Endodermal cell (in vitro differentiated cells): ENCODE results near the gene SMIM28. TPM values are rescaled to one million over a fixed set of nuclear protein-coding genes. Genes with fewer than 3 reads are reported as not detected.

Experiments used
- DNase-seq: peaks from one replicate; pipeline ENCODE4 v3.0.0-alpha.2; 2017
- H3K27ac ChIP-seq: 2 replicates; pipeline ENCODE4 v1.5.1; 2013; ENCODE audit warnings: mild to moderate bottlenecking, low read depth, low read length, moderate library complexity
- H3K27me3 ChIP-seq: 2 replicates; pipeline ENCODE4 v1.6.1; 2013; ENCODE audit warnings: mild to moderate bottlenecking, low read length, moderate library complexity; ENCODE audit not compliant: insufficient read depth, control insufficient read depth, poor library complexity, severe bottlenecking
- H3K36me3 ChIP-seq: 2 replicates; pipeline ENCODE4 v1.7.0; 2013; ENCODE audit warnings: mild to moderate bottlenecking, low read length, moderate library complexity; ENCODE audit not compliant: control insufficient read depth, insufficient read depth
- H3K4me1 ChIP-seq: one replicate; pipeline ENCODE4 v1.7.0; 2013; ENCODE audit warnings: low read length; ENCODE audit not compliant: control insufficient read depth, insufficient read depth
- H3K4me3 ChIP-seq: 2 replicates; pipeline ENCODE4 v1.5.1; 2013; ENCODE audit warnings: mild to moderate bottlenecking, low read length, moderate library complexity
- H3K9ac ChIP-seq: 2 replicates; pipeline ENCODE4 v1.6.1; 2013; ENCODE audit warnings: mild to moderate bottlenecking, low read length, moderate library complexity; ENCODE audit not compliant: poor library complexity, severe bottlenecking; ENCODE audit errors: extremely low read depth
- H3K9me3 ChIP-seq: 2 replicates; pipeline ENCODE4 v1.6.1; 2013; ENCODE audit warnings: mild to moderate bottlenecking, low read length, moderate library complexity; ENCODE audit not compliant: control insufficient read depth
- H3K27ac Mint-ChIP-seq: 2 replicates; pipeline ENCODE4 v1.8.0; 2020; ENCODE audit warnings: mixed read lengths
- H3K27me3 Mint-ChIP-seq: 2 replicates; pipeline ENCODE4 v1.8.0; 2021; ENCODE audit warnings: mild to moderate bottlenecking, mixed read lengths; ENCODE audit not compliant: insufficient read depth
- H3K36me3 Mint-ChIP-seq: 2 replicates; pipeline ENCODE4 v1.8.0; 2020; ENCODE audit warnings: low read depth, mixed read lengths
- H3K4me1 Mint-ChIP-seq: 2 replicates; pipeline ENCODE4 v1.8.0; 2020; ENCODE audit warnings: mixed read lengths
- H3K4me3 Mint-ChIP-seq: 2 replicates; pipeline ENCODE4 v1.8.0; 2020; ENCODE audit warnings: mild to moderate bottlenecking, moderate library complexity, mixed read lengths
- H3K9me3 Mint-ChIP-seq: 2 replicates; pipeline ENCODE4 v1.8.0; 2020; ENCODE audit warnings: mild to moderate bottlenecking, mixed read lengths
- CTCF ChIP-seq: fragments of 200-600 bp; sonication (generic); conservative IDR thresholded peaks from 2 replicates; pipeline ENCODE4 v1.5.0; 2021; ENCODE audit warnings: antibody characterized with exemption, mild to moderate bottlenecking
- WGBS, 2 experiments: methylation state at CpG; one replicate each; pipeline versions ENCODE4 v1.1.5 to v1.1.7; 2013; ENCODE audit warnings: missing lambda C conversion rate in 2 of 2, mixed read lengths in 1 of 2; ENCODE audit not compliant: insufficient coverage in 1 of 2, insufficient read length in 1 of 2; 5-methylcytosine and 5-hydroxymethylcytosine counted together
- total RNA-seq, 2 donors: library from RNA; stranded (reverse); fragmentation: NEBNext Ultra II Directional in 1 of 2; extraction: Animal tissue kit (Norgen Biotek cat#: 25700) in 1 of 2; gene quantifications; 2 replicates in 1 of 2; 3 replicates in 1 of 2; pipeline ENCODE4 v1.2.1, GENCODE V29; 2021

The SMIM28 gene
- total RNA-seq, 2 donors from 2014 or later = 0.33 TPM; not detected in 1

- Histone ChIP-seq H3K4me1 (no peaks in the 10 kb centered on the region), H3K4me3 (no peak overlapping the region), H3K36me3 (peaks cover 89% of the 10 kb centered on the region), H3K27ac (no peak overlapping the region), H3K9me3 (no peaks in the 10 kb centered on the region), H3K9ac (no peak overlapping the region), H3K27me3 (no peaks in the 10 kb centered on the region)
- no peak for DNase-seq
- Mint-ChIP-seq H3K27ac (no peak overlapping the region), H3K9me3 (no peaks in the 10 kb centered on the region), H3K4me1 (peaks cover 7% of the 10 kb centered on the region), H3K27me3 (no peaks in the 10 kb centered on the region), H3K36me3 (peaks cover 78% of the 10 kb centered on the region), H3K4me3 (no peak overlapping the region)
- TF ChIP-seq CTCF = no peak
- 89 to 94% methylated on average over 2 to 8 of the region's 8 CpGs for WGBS, 2 experiments
Observed at GRCh38 chr6:138410048-138410735, 32.5 kb downstream of the SMIM28 start.

- Mint-ChIP-seq H3K27ac (no peak overlapping the region), H3K27me3 (no peaks in the 10 kb centered on the region), H3K4me1 (peaks cover 8% of the 10 kb centered on the region), H3K9me3 (no peaks in the 10 kb centered on the region), H3K4me3 (no peak overlapping the region), H3K36me3 (peaks cover 74% of the 10 kb centered on the region)
- H3K4me1 ChIP-seq = peaks cover 6% of the 10 kb centered on the region
- no peak overlapping the region for H3K9ac ChIP-seq
- no peak for DNase-seq
- no peaks in the 10 kb centered on the region for H3K27me3 ChIP-seq
- peaks cover 82% of the 10 kb centered on the region for H3K36me3 ChIP-seq
- 93 to 94% methylated on average over 3 to 6 of the region's 6 CpGs for WGBS, 2 experiments
- TF ChIP-seq CTCF = no peak
- no peak overlapping the region for H3K27ac ChIP-seq
- H3K4me3 ChIP-seq = no peak overlapping the region
- H3K9me3 ChIP-seq = no peaks in the 10 kb centered on the region
Observed at GRCh38 chr6:138410972-138411880, 33.5 kb downstream of the SMIM28 start.

- H3K36me3 Mint-ChIP-seq = peaks cover 59% of the 10 kb centered on the region
- 91 to 94% methylated on average over 5 of the region's 5 CpGs for WGBS, 2 experiments
Observed at GRCh38 chr6:138415125-138415524, 37.4 kb downstream of the SMIM28 start.

More at GRCh38 chr6:138415125-138415524, 37.4 kb downstream of the SMIM28 start:
- no peak overlapping the region for H3K27ac Mint-ChIP-seq
- H3K27me3 Mint-ChIP-seq = no peaks in the 10 kb centered on the region
- no peak overlapping the region for H3K4me3 Mint-ChIP-seq
- Histone ChIP-seq H3K9me3 (no peaks in the 10 kb centered on the region), H3K36me3 (peaks cover 46% of the 10 kb centered on the region), H3K27me3 (no peaks in the 10 kb centered on the region), H3K27ac (no peak overlapping the region), H3K9ac (no peak overlapping the region), H3K4me1 (peaks cover 17% of the 10 kb centered on the region), H3K4me3 (no peak overlapping the region)
- no peaks in the 10 kb centered on the region for H3K9me3 Mint-ChIP-seq
- DNase-seq = no peak
- no peak for TF ChIP-seq CTCF
- H3K4me1 Mint-ChIP-seq = peaks cover 23% of the 10 kb centered on the region
